ENCODE results near the gene GPR153.

GPR153 gene

DNA sequence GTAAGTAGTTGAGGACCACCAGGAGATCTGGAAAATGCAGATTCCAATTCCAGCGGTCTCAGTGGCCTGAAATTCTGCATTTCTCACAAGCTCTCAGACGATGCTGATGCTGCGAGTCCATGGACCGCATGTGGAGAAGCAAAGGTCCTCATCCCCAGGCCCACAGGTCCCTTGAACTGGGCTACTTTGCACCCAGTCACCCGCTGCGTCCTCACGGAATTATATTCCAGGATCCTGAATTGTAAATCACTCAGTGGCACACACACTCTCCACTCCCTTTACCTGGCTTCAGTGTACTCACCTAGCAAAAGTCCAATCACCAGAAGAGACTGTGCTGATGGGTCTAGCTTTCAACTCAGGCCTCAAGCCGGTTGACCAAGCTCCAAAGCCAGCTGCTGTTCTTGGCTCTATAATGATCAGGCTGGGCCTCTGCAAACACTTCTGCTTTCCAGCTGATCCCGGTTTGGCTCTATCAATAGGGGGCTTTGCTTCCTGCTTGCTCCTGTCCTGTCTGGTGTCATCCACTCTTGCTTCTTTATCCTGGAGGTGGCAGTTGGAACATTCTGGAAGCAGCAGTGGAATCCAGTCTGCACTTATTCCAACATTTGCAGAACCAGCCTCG is 60.6 kb downstream of the GPR153 start:
- DNase-seq (ENCODE audit: low read depth) = no peak

DNA sequence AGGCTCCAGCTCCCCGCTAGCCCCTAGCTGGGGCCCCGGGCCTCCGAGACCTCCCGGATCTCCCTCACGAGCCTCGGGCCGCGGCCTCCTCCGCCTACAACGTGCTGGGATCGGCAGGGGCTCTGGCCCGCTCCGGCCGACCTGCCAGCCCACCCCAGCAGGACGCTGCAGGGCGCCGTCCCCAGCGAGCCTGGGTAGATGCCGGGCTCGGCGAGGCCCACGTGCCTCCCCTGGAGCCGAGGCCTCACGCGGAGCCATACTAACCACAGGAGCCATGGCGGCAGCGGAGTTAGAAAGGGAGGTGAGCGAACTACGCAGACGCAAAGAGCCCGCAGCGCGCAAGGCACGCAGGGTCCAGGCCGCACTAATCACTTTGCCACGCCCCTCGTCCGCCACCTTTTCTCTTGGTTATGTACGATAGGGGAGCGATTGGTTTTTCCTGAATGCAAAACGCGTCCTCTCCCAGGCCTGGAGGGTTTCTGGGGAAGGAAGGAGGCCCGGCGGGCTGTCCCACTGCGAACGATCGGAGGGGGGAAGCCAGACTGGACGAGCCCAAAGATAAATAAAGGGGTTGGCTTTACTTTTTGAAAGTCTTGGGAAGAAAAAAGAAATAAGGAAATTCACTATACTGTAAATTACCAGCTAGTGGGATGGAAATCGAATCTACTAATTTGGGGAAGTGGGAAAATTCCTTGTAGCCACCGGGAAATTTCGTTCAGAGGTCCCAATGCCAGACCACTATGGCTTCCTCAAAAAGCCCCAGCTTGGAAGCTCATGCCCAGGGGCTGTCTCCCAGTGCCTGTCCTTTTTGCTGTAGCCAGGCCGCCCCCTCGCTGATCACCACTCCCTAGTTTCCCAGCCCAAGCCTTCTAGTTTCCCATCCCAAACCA is 61.4 kb downstream of the GPR153 start, which contains the start of gene RPL22:
Gene RPL22, minus strand, starts transcription at position 298 of the 890 bp plus-strand sequence. Its CDS starts 22 bp downstream, at position 276.
- DNase-seq (ENCODE audit: low read depth) = peak; percentile 96

DNA sequence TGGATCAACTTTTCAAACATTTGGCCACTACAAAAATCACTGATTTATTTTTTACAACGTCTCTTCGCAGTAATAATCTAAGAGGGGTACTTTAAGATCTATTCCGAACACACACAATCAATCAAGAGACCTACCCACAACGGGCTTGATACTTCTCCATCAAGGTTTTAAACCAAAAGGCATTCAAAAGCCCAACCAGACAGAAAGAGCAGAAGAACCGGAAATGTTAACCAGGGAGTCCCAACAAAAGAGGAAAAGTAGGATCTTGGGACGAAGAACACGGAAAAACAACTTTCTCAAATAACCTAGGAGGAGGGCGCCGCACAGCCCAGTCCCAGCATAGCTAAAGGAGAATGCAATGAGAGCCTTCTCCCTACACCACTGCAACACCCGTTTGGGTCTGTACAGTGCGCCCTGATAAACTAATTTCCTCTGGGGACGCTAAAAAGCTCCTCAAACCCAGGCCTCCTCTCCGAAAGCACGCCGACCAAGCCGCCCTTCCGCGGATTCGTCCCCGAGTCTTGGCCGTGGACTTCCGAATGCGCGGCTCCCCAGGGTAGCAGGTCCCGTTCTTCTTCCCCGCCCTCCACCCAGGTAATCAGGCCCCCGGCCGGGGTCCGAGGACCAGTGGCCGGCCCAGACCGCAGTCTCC is 62.1 kb downstream of the GPR153 start:
- DNase-seq (ENCODE audit: low read depth) = no peak

DNA sequence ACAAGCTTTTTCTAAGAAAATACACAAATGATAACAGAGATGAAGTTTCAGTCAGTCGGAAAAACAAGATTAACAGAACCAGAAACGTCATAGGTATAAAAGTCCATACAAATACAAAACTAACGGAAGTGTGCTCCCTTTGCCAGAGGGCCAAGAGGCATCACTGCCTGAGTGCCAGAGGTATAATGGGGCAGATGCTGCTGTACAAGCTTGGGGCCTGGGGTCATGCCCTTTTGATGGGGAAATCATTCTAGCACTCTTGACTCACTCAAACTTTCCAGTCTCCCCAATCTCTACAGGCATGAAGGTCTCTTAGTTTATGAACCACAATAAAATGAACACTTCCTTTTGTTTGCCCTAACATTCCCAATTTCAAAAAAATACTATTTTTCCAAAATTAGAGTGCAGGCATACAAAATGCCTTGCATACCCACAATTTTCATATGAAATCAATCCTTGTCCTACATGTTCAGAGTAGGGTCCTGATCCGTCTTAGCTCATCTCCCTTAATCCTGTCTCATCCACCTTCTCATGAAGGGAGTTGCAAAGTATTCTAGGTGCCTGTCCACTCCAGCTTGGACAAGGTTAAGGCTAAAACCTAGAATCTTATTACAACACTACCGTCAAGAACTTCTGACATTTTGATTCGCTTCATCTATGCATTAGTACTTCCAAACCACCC is 63.0 kb downstream of the GPR153 start:
- no peak for DNase-seq (ENCODE audit: low read depth)
